Pancreas (tissue), 10 donors: ENCODE data around the gene MFAP5. TPM values are rescaled to one million over a fixed set of nuclear protein-coding genes. Genes with fewer than 3 reads are reported as not detected.
A peak's percentile ranks its signal among the peaks of the same experiment; 100 is the strongest.

ENCODE experiments used
- ATAC-seq, 4 donors: fragments of 200-7000 bp; cut with Tn5 transposase; one replicate each; pipeline versions ENCODE4 v1.8.0 to v1.9.1; 2020; ENCODE audit warnings: mild to moderate bottlenecking in 4 of 4, moderate library complexity in 4 of 4
- DNase-seq, 6 donors: peaks; one replicate each; pipeline ENCODE4 v3.0.0-alpha.2; 2020
- FAIRE-seq: peaks from 2 replicates; lab custom pipeline; 2012; peaks lifted over from hg19 to GRCh38; lab: Jason Lieb, UNC
- H3K27ac ChIP-seq, 4 donors: fragments of 200-600 bp; sonication (generic); 1 replicate in 3 of 4; 2 replicates in 1 of 4; pipeline versions ENCODE4 v1.5.0 to v1.8.0; 2020
- H3K27me3 ChIP-seq, 4 donors: fragments of 200-600 bp; one replicate each; pipeline ENCODE4 v1.8.0; 2021
- H3K36me3 ChIP-seq, 3 donors: fragments of 200-600 bp; sonication (generic) in 1 of 3; one replicate each; pipeline versions ENCODE4 v1.5.0 to v1.8.0; 2020 to 2021
- H3K4me1 ChIP-seq, 3 donors: fragments of 200-600 bp; one replicate each; pipeline ENCODE4 v1.8.0; 2021
- H3K4me3 ChIP-seq, 4 donors: fragments of 200-600 bp; sonication (generic) in 2 of 4; one replicate each; pipeline versions ENCODE4 v1.5.0 to v1.8.0; 2020 to 2021
- H3K9me3 ChIP-seq, 4 donors: fragments of 200-600 bp; one replicate each; pipeline ENCODE4 v1.8.0; 2021
- CTCF ChIP-seq, 4 donors: fragments of 200-600 bp; sonication (generic) in 3 of 4; IDR thresholded peaks; one replicate each; pipeline versions ENCODE4 v1.5.0 to v1.8.0; 2021; ENCODE audit warnings: antibody characterized with exemption in 4 of 4
- WGBS, 2 donors: extraction: QIAGEN DNeasy Blood & Tissue Kit; methylation state at CpG; one replicate each; pipeline ENCODE4 v1.1.7; 2013; 5-methylcytosine and 5-hydroxymethylcytosine counted together
- intact Hi-C, 3 donors: fragments of 100-400 bp; cut with DNase I; formaldehyde crosslinking; loops; one replicate each; pipeline versions ENCODE4 v1.11.1 to v1.14.2; 2022
- polyA plus RNA-seq, 2 donors: library from polyadenylated mRNA; stranded (reverse); fragments of 200-250 nt; gene quantifications; one replicate each; pipeline ENCODE4 v1.2.3, GENCODE V29; 2013
- total RNA-seq, 6 donors: library from RNA; stranded (reverse); fragmentation: NEBNext Ultra II Directional in 4 of 6; extraction: Animal tissue kit (Norgen Biotek cat#: 25700) in 4 of 6; gene quantifications; one replicate each; pipeline versions ENCODE4 v1.2.1 to v1.2.4, GENCODE V29; 2021 to 2023
- donor health status: healthy with polysubstance abuse.
- donor health status: DM: no; HTN: no; CAD: no; lungs with moderate emphysema.
- donor health status: DM: no; HTN: no; CAD: no.
- donor health status: control.
- donor health status: control.
- donor health status: Bipolar disorder and iron deficiency.
- donor health status: DM: yes; HTN: yes; CAD: no.
- donor health status: DM: no; HTN: no; CAD: no.
- donor health status: DM: no; HTN: no; CAD: no.
- donor health status: DM: yes; HTN: yes; CAD: no.

MFAP5 gene
- total and polyA plus RNA-seq, 8 donors = 0.19 to 14.7 (median 4.6) TPM

- Histone ChIP-seq H3K4me1 (peaks cover 3 to 20% (median 7%) of the 10 kb centered on the region in 3 donors), H3K27me3 (no peaks in the 10 kb centered on the region), H3K36me3 (no peaks in the 10 kb centered on the region), H3K27ac (no peak overlapping the region), H3K4me3 (no peak overlapping the region), H3K9me3 (no peaks in the 10 kb centered on the region)
- ATAC-seq (no peak), FAIRE-seq (no peak), DNase-seq (no peak)
- no peak for TF ChIP-seq CTCF (IDR thresholded peaks at IDR 0.05)
- intact Hi-C loops = no loop called here
- WGBS, 2 donors = 25 to 31% methylated on average over 4 of the region's 4 CpGs
Observed at GRCh38 chr12:8699714-8700113, 37.1 kb upstream of the MFAP5 start.

DNA sequence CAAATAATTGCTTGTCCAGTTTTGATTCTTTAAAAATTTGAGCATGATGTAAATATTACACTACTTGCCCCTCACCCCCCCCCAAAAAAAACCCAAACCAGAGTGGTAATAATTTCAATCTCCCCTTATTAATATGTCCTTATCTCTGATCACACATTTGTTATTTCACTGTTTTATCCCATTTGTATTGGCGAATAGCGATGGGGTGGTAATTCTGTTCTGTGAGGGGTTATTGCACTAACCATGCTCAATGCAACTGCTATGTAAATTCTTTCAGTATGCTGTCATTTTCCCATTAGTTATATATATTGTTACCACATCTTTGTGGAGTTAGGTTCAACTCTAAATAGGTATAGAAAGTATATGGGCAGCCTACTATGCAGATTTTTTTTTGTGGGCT, 36.3 kb upstream of the MFAP5 start:
- DNase-seq = no peak

DNA sequence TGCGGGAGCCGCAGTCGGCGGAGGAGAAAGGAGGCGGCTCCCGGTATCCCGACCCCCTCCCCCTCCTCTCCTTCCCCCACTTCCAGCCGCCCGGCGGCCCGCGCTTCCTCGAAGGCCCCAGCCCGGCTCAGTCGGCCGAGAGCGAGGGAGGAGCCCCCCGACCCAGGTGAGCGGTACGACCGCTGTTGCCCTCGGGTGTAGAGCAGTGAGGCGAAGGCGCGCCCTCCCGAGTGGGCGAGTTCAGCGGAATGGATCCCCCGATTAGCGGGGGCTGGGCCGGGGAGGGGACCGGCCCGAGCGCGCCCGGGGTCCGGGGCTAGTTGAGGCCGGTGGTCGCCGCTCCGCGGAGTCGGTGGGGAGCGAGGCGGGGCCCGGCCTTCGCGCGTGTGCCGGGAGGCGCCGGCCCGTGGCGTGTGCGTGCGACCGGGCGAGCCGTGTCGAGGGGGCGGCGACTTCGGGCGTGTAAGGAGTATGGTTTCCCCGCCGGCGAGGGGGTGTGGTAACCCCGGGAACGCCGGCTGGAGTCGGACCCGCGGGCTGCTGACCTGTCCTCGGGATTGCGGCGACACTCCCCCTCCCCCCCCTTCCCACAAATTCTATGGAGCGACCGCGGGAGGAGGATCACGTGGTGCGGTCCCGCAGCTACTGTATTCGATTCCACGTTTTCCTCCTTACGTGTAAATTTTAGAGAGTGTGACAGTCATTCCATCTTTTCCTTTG, 35.7 kb upstream of the MFAP5 start:
- Histone ChIP-seq H3K9me3 (no peaks in the 10 kb centered on the region), H3K36me3 (no peaks in the 10 kb centered on the region), H3K27me3 (no peaks in the 10 kb centered on the region), H3K4me1 (peaks cover 3 to 20% (median 7%) of the 10 kb centered on the region in 3 donors), H3K4me3 (peak overlapping the region; percentile 78 to 99 (median 93)), H3K27ac (peak overlapping the region; percentile 55 to 75 (median 71))
- 0% methylated on average over 47 to 85 of the region's 85 CpGs for WGBS, 2 donors
- FAIRE-seq (no peak), ATAC-seq (peak; percentile 64 to 74 (median 67)), DNase-seq (peak; percentile 42 to 82 (median 56))
- TF ChIP-seq CTCF (IDR thresholded peaks at IDR 0.05) = no peak
- intact Hi-C loops = no loop called here

More for the DNA sequence above, 36.3 kb upstream of the MFAP5 start:
- no peak for ATAC-seq
- H3K27me3 ChIP-seq = no peaks in the 10 kb centered on the region
- no peak for FAIRE-seq
- intact Hi-C loops = no loop called here
- WGBS, 2 donors = 15% methylated on average over 2 of the region's 2 CpGs
- H3K27ac ChIP-seq = no peak overlapping the region
- peak overlapping the region; percentile 78 to 99 (median 93) for H3K4me3 ChIP-seq
- H3K36me3 ChIP-seq = no peaks in the 10 kb centered on the region
- no peak for TF ChIP-seq CTCF (IDR thresholded peaks at IDR 0.05)
- H3K4me1 ChIP-seq = peaks cover 3 to 20% (median 7%) of the 10 kb centered on the region in 3 donors
- H3K9me3 ChIP-seq = no peaks in the 10 kb centered on the region

DNA sequence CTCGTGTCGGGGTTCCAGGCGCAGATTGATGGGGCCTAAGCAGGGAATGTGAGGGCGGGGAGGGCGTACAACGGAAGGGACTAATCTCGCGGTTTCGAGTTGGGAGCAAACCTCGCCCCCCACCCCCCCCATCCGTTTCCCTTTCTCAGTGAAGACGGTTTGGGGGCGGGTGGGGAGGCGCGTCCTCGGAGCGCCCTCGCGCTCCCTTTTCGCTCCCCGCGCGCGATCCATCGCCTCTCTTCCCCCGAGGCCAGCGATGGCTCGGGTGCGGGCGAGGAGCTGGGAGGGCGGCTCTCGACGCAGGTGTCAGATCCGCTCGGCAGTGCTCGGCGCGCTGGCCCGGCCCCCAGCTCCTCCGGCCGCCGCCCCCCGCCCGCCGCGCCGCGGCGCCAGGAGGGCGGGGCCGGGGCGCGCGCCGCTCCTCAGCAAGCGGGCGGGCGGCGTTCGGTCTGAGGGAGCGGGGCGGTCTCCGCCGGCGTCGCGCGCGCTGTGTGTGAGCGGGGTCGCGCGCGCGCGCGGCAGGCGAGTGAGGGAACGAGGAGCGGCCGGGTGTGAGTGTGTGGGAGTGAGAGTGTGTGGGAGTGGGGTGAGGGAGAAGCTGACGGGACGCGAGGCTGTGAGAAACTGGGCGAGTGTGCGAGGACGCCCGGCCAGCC, 35.0 kb upstream of the MFAP5 start, which contains the start of gene RIMKLB:
Gene RIMKLB, plus strand, starts transcription at position 516 of the 656 bp plus-strand sequence. CDS start 15,876 bp downstream, outside the sequence.
- no peaks in the 10 kb centered on the region for H3K27me3 ChIP-seq
- 1% methylated on average over 51 to 85 of the region's 88 CpGs for WGBS, 2 donors
- peaks cover 3 to 18% (median 3%) of the 10 kb centered on the region in 3 donors for H3K4me1 ChIP-seq
- H3K4me3 ChIP-seq = peak within 1 kb of the TSS; percentile 78 to 99 (median 93)
- TF ChIP-seq CTCF (IDR thresholded peaks at IDR 0.05) = no peak
- FAIRE-seq = no peak
- DNase-seq = peak; percentile 68 to 88 (median 74)
- H3K36me3 ChIP-seq = no peaks in the 10 kb centered on the region
- ATAC-seq = peak; percentile 89 to 91 (median 90)
- H3K27ac ChIP-seq = peak within 1 kb of the TSS; percentile 55 to 77 (median 74)
- H3K9me3 ChIP-seq = no peaks in the 10 kb centered on the region
- intact Hi-C loops = no loop called here
